ENCODE data around the gene FBLL1.
"Not testable (repeated sequence)": the region's sequence is repeated elsewhere in the genome, so short reads cannot be mapped to it uniquely, and the experiment has no call there.

Gene FBLL1

GRCh38 chr5:168528521-168529373 lies at the start of gene FBLL1:
TSS of gene FBLL1 (plus strand) at chr5:168529305. CDS start at chr5:168529505, 200 bp downstream.
- peak in 26 of 51 donors; percentile 4 to 53 (median 24) for DNase-seq

DNA sequence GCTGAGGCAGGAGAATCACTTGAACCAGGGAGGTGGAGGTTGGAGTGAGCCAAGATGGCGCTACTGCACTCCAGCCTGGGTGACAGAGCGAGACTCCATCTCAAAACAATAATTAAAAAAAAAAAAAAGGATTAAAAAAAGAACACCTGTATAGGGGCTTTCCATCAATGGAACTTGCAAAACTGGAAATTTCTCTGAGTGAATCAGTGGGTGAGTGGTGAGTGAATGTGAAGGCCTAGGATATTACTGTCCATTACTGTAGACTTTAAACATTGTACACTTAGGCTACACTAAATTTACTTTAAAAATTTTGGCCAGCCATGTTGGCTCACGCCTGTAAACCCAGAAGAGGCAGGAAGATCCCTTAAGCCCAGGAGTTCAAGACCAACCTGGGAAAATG lies 48.5 kb upstream of the FBLL1 start:
- no peak for DNase-seq

DNA sequence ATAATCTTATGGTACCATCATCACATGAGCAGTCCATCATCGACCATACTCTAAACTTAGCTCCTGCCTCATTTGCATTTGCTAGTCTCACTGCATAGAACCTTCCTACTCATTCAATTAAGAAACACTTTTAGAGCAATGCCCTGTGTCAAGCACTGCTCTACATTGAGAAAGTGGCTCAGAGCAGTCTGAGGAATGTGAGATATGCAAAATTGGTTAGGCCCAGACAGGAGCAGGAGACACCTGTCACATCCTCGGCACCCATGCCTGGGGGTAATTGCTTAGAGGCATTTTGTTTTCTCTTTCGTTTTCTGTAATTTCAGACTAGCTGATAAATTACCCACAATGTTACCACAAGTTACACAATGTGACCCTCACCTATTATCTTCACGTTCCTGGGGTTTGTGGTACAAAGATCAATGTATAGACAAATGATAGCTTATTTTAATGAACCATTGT lies 47.7 kb upstream of the FBLL1 start:
- DNase-seq, result no peak

- DNase-seq, result no peak
These were observed 46.7 kb upstream of the FBLL1 start for GRCh38 chr5:168482361-168482760.

DNA sequence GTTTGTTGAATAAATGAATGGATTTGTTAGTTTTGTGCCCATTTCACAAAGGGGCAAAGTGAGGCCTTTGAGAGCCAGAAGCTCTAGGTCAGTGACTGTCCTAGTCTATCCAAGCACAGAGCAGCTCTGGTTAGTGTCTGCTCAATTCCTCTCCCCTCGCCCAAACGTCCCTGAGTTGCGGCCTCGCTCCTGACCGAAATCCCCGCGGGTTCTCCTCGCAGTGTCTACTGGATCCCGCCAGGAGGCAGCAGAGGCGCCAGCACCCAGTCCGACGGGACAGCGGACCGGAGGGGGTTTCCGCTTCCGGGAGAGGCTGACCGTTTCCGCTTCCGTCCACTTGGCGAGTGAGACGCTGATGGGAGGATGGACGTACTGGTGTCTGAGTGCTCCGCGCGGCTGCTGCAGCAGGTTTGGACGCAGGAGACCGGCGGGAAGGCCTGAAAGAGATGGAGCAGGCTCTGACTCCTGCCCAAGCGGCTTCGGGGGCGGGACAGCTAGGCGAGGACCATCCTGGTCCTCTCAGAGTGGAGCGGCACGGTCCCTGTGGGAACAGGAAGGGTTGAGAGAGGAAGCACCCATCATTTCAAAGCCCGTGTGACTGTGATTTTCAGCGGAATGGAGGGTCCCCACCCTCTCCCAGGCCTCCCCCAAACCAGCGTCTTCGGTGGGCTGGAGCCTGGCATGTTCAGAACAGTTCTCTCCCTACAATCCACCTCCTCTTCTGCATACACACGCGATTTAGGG lies 42.8 kb upstream of the FBLL1 start, which contains the start of gene RARS1:
RARS1 (plus strand) TSS at position 336 of the 744 bp plus-strand sequence; CDS start at position 364, 28 bp downstream.
- DNase-seq, result peak; percentile 44 to 97 (median 89)

GRCh38 chr5:168489059-168489458 lies 40.0 kb upstream of the FBLL1 start:
- DNase-seq, result no peak

DNA sequence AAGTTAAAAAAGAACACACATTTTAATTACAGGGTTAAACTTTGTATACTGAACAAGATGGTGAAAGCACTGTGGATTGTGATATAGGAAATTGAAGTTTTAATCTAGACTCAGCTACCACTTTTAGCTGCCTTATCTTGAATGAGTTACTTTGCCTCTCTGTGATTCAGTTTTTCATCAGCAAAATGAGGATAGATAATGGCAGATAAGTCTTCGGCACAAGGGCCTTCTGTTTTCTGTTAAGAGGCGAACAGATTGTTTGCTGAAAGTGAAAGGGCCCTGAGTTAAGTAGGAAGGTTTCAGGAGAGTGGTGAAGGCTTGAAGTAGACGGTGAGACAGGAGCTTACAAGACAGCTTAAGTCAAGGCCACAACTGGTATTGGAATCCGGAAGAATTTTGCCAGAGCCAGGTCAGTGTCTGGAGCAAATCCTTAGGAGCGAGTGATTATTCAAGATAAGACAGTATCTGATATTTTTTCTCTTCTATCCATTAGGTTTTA lies 35.0 kb upstream of the FBLL1 start:
- DNase-seq, result no peak

- DNase-seq, result no peak
These were observed 26.4 kb upstream of the FBLL1 start for GRCh38 chr5:168502563-168503237.

DNA sequence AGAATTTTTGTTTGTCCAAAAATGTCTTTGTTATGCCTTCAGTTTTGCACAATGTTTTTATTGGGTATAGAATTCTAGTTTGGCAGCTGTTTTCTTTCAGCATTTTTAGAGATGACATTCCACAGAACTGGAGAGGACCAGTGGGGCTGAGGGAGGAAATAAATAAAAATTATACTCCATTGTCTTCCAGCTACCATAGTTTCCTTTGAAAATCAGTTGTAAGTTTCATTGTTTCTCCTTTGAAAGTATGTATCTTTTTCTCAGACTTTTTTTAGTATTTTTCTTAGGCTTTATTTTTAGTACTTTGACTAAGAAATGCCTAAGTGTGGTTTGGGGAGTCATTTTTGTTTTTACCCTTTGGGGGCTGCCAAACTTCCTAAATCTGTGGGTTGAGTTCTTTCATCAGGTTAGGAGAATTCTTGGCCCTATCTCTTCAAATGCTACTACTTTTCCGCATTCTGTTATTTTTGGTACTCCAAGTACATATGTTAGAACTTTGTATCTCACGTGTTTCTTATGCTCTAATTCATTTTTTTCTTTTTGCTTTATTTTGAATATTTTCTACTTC lies 15.2 kb upstream of the FBLL1 start:
- DNase-seq, result no peak

DNA sequence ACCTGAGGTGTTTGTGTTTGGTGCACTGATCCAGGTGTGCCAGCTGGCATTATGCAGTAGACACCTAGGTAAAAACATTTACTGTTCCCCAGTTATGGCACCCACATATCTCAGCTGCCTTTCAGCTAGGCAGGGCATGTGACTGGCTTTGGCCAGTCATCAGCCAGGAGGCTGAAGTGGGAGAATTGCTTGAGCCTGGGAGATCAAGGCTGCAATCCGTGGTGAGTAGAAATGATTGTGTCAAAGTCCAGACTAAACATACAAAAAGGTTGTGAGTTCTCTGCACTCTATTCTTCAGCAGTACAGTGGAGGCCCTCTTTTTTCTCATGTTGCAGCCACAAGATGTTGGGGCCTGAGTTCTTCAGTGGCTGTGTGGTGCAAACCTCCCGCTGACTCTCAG lies 3.2 kb upstream of the FBLL1 start:
- no peak for DNase-seq

GRCh38 chr5:168527756-168528295 lies 1.3 kb upstream of the FBLL1 start:
- DNase-seq, result no peak

DNA sequence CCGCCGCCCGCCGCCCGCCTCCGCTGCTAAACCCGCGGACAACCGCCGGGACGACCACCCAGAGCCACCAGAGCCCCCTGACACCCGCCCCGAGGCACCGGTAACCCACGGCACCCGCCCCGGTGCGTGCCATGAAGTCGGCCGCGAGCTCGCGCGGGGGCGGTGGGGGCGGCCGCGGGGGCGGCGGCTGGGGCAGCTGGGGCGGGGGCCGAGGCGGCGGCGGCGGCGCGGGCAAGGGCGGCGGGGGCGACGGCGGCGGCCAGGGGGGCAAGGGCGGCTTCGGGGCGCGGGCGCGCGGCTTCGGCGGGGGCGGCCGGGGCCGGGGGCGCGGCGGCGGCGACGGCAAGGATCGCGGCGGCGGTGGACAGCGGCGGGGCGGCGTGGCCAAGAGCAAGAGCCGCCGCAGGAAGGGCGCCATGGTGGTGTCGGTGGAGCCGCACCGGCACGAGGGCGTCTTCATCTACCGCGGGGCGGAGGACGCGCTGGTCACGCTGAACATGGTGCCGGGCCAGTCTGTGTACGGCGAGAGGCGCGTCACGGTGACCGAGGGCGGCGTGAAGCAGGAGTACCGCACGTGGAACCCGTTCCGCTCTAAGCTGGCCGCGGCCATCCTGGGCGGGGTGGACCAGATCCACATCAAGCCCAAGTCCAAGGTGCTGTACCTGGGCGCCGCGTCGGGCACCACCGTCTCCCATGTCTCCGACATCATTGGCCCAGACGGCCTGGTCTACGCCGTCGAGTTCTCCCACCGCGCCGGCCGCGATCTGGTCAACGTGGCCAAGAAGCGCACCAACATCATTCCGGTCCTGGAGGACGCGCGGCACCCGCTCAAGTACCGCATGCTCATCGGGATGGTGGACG lies 499 bp downstream of the FBLL1 start:
- peak in 3 of 51 donors; percentile 4 to 48 (median 14) for DNase-seq

DNA sequence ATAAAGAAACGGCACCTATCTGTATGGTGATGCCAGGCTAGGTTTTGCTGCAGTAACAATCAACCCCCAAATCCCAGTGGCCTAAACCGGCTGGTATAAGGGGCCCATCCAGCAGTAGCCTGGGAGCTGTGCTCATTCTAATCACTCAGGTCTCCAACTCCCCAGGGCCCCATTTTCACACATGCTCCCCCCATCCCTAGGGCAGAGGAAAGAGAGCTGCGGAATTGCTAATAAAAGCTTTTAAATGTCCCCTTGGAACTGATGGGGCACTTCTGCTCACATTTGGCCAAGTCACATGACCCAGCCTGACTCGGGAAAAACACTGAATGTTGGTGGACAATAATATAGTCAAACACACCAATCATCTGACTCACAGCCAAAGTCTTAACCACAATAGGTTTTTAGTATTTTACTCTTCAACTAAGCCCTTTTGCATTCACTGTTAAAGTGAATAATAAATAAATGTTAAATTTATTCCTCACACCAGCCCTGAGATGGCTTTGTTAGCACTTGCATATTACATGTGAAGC lies 1.6 kb downstream of the FBLL1 start:
- no peak for DNase-seq

DNA sequence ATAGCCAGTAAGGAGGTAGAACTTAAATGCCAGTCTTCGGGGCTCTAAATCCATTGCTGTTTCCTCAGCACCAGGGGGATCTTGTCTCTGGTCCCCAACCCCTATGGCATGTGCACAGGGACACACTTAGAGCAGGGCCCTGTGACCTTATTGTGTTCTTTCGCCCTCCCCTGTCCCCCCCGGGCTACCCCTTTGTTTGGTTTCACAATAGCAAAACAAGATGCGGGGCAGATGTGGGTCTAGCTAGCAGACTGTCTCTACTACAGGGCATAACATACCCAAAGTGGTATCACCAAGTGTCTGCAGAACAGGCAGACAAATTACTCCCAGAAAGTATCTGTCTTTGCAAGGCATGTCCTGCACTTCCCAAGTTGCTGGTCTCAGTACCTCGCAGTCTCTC lies 2.1 kb downstream of the FBLL1 start:
- DNase-seq, result no peak

DNA sequence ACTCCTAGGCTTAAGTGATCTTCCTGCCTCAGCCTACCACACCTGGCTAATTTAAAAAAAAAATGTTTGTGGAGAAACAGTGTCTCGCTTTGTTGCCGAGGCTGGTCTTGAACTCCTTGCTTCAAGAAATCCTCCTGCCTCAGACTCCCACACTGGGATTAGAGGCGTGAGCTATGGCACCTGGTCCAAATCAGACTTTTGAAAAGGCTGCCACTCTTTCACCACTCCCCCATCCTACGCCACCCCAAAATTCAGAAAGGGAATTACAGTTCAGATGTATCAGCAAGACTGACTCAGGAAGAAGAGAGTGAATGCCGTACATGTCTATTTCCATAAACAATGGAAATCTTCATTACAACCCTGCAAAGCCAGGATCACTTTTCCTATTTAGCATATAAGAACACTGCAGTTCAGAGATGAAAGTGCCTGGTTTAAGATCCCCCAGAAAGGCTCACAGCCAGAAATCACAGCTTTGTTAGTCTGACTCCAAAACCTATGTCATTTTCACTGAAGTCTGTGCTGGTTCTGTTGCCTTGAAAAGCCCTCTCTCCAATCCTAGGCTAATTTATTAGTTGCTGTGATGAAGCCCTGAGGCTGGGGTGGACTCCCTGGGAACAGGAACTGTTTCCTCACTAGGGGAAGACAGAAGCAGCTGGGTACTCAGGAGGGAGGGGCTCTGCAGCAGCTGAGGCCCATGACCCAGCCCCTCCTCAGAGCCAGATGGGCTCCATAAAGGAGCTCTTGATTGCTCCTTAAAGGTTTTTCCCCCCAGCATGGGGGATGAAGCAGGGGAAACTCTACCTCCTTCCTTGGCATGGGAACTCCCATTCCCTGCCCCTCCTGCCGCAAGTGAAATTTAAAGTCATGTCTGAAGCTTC lies 3.1 kb downstream of the FBLL1 start:
- no peak for DNase-seq

GRCh38 chr5:168534351-168534750 lies 5.2 kb downstream of the FBLL1 start:
- not testable (repeated sequence) for DNase-seq

DNA sequence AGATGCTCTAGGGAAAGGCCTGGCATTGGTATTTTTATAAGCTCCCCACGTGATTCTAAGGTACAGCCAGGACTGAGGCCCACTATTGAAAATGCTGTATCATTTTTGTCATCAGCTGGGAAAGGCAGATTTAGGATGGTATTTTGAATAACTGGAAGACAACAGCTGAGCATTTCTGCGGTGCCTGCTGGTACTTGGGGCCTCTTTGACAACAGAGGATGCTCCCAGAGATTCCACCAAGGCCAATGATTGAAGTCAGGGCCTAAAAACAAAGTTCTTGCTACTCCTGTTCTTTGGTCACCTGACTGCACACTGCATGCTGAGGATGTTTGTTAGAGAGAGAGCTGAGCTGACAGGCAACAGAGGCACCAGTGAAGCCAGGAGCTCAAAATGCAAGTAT lies 8.1 kb downstream of the FBLL1 start:
- DNase-seq, result no peak

DNA sequence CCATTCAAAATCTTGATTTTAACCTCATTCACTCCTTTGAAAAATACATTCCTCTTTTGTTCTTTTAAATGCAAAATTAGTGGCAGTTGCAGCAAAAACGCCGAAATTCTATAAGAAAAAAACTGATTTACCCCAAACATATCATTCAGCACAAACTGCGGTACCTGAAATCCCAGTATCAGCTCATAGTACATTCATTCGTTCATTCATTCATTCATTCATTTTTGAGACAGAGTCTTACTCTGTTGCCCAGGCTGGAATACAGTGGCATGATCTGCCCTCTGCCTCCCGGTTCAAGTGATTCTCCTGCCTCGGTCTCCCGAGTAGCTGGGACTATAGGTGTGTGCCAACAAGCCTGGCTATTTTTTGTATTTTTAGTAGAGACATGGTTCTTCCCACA lies 20.4 kb downstream of the FBLL1 start:
- DNase-seq, result no peak

DNA sequence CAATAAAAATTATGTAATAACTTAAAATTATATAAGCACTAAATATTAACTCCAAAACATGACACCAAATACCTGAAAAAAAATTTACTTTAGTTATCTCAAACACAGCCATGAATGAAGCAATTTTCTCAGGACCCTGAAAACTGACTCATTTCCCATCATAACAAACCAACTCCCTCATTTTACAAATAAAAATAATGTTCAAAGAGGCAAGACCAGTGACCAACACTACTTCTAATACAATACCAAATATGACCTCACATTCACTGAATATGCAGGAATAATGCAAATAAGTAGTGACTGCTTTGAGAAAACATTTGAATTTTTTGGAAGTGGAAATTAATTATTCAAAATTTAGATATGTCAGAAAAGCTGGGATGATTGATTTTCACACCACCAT lies 21.6 kb downstream of the FBLL1 start:
- DNase-seq, result no peak

Data from hypothalamus (tissue), 51 donors.